Activated B cell treated with CpG ODN at 0.5 μM for 24 hours (primary cell): ENCODE measurements around the gene LIPN. TPM values are rescaled to one million over a fixed set of nuclear protein-coding genes. Genes with fewer than 3 reads are reported as not detected.

Source experiments
- ATAC-seq: fragments of 200-7000 bp; cut with Tn5 transposase; one replicate; pipeline ENCODE4 v1.10.0; 2021; ENCODE audit warnings: low read depth, mild to moderate bottlenecking, moderate library complexity
- CTCF ChIA-PET: fragments of 350-600 bp; sonication (Branson Sonifier 250); formaldehyde crosslinking; loops from one replicate; lab custom pipeline; 2021; ENCODE audit warnings: antibody characterized with exemption; lab: Charles Lee
- POLR2A ChIA-PET: fragments of 350-600 bp; sonication (Branson Sonifier 250); formaldehyde crosslinking; loops from one replicate; lab custom pipeline; 2021; ENCODE audit warnings: antibody characterized with exemption; lab: Charles Lee
- DNase-seq: peaks from one replicate; pipeline ENCODE4 v3.0.0; 2022
- H3K27ac Mint-ChIP-seq: one replicate; pipeline ENCODE4 v1.8.0; 2020; ENCODE audit warnings: mixed read lengths
- H3K27me3 Mint-ChIP-seq: one replicate; pipeline ENCODE4 v1.8.0; 2021; ENCODE audit warnings: mixed read lengths
- H3K36me3 Mint-ChIP-seq: one replicate; pipeline ENCODE4 v1.8.0; 2021; ENCODE audit warnings: low read depth, mixed read lengths
- H3K4me1 Mint-ChIP-seq: one replicate; pipeline ENCODE4 v1.8.0; 2021; ENCODE audit warnings: mixed read lengths
- H3K4me3 Mint-ChIP-seq: one replicate; pipeline ENCODE4 v1.8.0; 2020; ENCODE audit warnings: mild to moderate bottlenecking, mixed read lengths
- H3K9me3 Mint-ChIP-seq: one replicate; pipeline ENCODE4 v1.8.0; 2020; ENCODE audit warnings: mixed read lengths
- CTCF ChIP-seq: fragments of 200-600 bp; IDR thresholded peaks from one replicate; pipeline ENCODE4 v1.8.0; 2022; ENCODE audit warnings: antibody characterized with exemption, mild to moderate bottlenecking
- intact Hi-C: fragments of 100-400 bp; cut with micrococcal nuclease; formaldehyde crosslinking; loops from one replicate; pipeline ENCODE4 v1.15.1; 2024
- total RNA-seq: library from RNA; stranded (reverse); gene quantifications from 2 replicates; pipeline ENCODE4 v1.2.3, GENCODE V29; 2022

LIPN gene
- total RNA-seq, 1 donor from 2014 or later, result 0.27 TPM

- intact Hi-C loops, result no loop called here
- H3K4me1 Mint-ChIP-seq, result peaks cover 16% of the 10 kb centered on the region
- no peak overlapping the region for H3K4me3 Mint-ChIP-seq
- no peaks in the 10 kb centered on the region for H3K9me3 Mint-ChIP-seq
- ATAC-seq (no peak), DNase-seq (no peak)
- H3K27me3 Mint-ChIP-seq, result peaks cover 5% of the 10 kb centered on the region
- CTCF ChIA-PET, result interaction anchor here (12.7 kb wide), 1 partner anchor 104 kb away, joined by 449 read pairs; no protein-coding TSS in a partner anchor
- POLR2A ChIA-PET, result no interaction called here
- no peak for TF ChIP-seq CTCF
- H3K27ac Mint-ChIP-seq, result no peak overlapping the region
- H3K36me3 Mint-ChIP-seq, result no peaks in the 10 kb centered on the region
Observed at GRCh38 chr10:88828310-88828709, 68.5 kb downstream of the LIPN start.

Other genes starting within 250 kb of the LIPN start
- 4.9 and 5.7 TPM in 2 replicates for gene RNLS, start 176.7 kb upstream of the LIPN start, total RNA-seq
- 0.07 and 0.31 TPM in 2 replicates for gene LIPJ, start 173.3 kb upstream of the LIPN start, total RNA-seq
- not detected in 2 replicates for gene LIPF, start 95.6 kb upstream of the LIPN start, total RNA-seq
- gene LIPK, start 53.8 kb upstream of the LIPN start, total RNA-seq, result not detected in 2 replicates
- gene LIPM, start 42.7 kb downstream of the LIPN start, total RNA-seq, result not detected in 2 replicates
- gene ANKRD22, start 91.8 kb downstream of the LIPN start, total RNA-seq, result not detected in 2 replicates
- 38.7 and 44.5 TPM in 2 replicates for gene STAMBPL1, start 120.2 kb downstream of the LIPN start, total RNA-seq
- gene ACTA2, start 192.8 kb downstream of the LIPN start, total RNA-seq, result 1.5 and 2.4 TPM in 2 replicates
- 18.2 and 22.6 TPM in 2 replicates for gene FAS, start 230.8 kb downstream of the LIPN start, total RNA-seq